ENCODE measurements around the gene SLC26A8. TPM values are rescaled to one million over a fixed set of nuclear protein-coding genes. Genes with fewer than 3 reads are reported as not detected.

Gene SLC26A8
- total RNA-seq, 2 donors from 2014 or later = 15.2 TPM; not detected in 1

- no peaks in the 10 kb centered on the region for H3K9me3 ChIP-seq
- H3K4me3 ChIP-seq = no peak overlapping the region
- intact Hi-C loops (cut with DNase I) = loop anchor here (2.0 to 10.0 kb wide), 3 partner anchors 171 to 444 kb away; partner anchors contain the start of gene BRPF3
- H3K4me1 ChIP-seq (replicated peaks) = no peaks in the 10 kb centered on the region
- no peaks in the 10 kb centered on the region for H3K27me3 ChIP-seq (replicated peaks; ENCODE audit: insufficient read depth)
- TF ChIP-seq CTCF (IDR thresholded peaks at IDR 0.05) (no peak), POLR2A (IDR thresholded peaks at IDR 0.05) (no peak)
- WGBS = 67% methylated on average over 5 of the region's 5 CpGs
- no peaks in the 10 kb centered on the region for H3K36me3 ChIP-seq
- no peak overlapping the region for H3K27ac ChIP-seq
- no peak for DNase-seq (ENCODE audit: low spot score)
Measured at GRCh38 chr6:36025932-36026327, 1.5 kb upstream of the SLC26A8 start.

- no peak overlapping the region for H3K27ac ChIP-seq
- 94% methylated on average over 1 of the region's 1 CpG for WGBS
- no peaks in the 10 kb centered on the region for H3K9me3 ChIP-seq
- H3K4me1 ChIP-seq (replicated peaks) = no peaks in the 10 kb centered on the region
- no peaks in the 10 kb centered on the region for H3K36me3 ChIP-seq
- H3K4me3 ChIP-seq = no peak overlapping the region
- intact Hi-C loops (cut with DNase I) = loop anchor here (5.0 to 10.0 kb wide), 2 partner anchors 339 to 443 kb away; no protein-coding TSS in a partner anchor
- no peak for DNase-seq (ENCODE audit: low spot score)
- no peaks in the 10 kb centered on the region for H3K27me3 ChIP-seq (replicated peaks; ENCODE audit: insufficient read depth)
- no peak for TF ChIP-seq CTCF (IDR thresholded peaks at IDR 0.05)
- TF ChIP-seq POLR2A (IDR thresholded peaks at IDR 0.05) = no peak
- no peak for TF ChIP-seq POLR2AphosphoS5 (IDR thresholded peaks at IDR 0.05)
Measured at GRCh38 chr6:36025260-36025931, 955 bp upstream of the SLC26A8 start.

DNA sequence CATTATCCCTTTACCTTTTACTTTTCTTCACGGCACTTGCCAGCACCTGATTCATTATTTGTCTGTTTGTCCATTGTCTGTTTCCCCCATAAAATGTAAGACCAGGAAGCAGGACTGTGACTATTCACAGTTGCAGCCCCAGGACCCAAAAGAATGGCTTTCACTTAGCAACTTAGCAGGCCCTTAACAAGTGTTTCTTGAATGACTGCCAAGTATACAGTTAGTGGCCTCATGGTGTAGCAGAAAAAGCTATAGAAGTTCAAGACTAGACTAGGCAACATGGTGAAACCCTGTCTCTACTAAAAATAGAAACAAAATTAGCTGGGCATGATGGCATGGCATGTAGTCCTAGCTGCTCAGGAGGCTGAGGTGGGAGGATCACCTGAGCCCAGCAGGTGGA, 4.3 kb downstream of the SLC26A8 start:
- H3K27ac ChIP-seq = no peak overlapping the region

DNA sequence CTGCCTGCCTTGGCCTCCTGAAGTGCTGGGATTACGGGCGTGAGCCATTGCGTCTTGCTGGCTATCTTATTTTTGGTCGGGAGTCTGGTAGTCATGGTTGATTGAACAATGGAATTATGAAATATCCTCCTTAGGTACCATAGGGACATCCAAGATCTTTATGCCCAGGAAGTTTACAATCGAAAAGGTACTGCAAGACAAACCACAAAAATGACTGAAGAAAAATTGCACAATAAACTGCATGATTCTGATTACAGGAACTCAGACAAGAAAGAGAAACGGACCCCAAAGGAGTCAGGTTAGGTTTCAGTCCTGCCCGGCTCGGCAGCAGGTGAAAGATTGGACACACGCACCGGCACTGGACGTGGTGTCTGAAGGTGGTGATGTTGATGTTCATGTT, 5.3 kb downstream of the SLC26A8 start:
- no peak overlapping the region for H3K27ac ChIP-seq
- 94% methylated on average over 11 of the region's 11 CpGs for WGBS
- no peaks in the 10 kb centered on the region for H3K36me3 ChIP-seq
- DNase-seq (ENCODE audit: low spot score) = no peak
- H3K9me3 ChIP-seq = no peaks in the 10 kb centered on the region
- intact Hi-C loops (cut with DNase I) = no loop called here
- H3K4me1 ChIP-seq (replicated peaks) = no peaks in the 10 kb centered on the region
- no peak for TF ChIP-seq CTCF (IDR thresholded peaks at IDR 0.05)
- no peak for TF ChIP-seq POLR2AphosphoS5 (IDR thresholded peaks at IDR 0.05)
- no peak for TF ChIP-seq POLR2A (IDR thresholded peaks at IDR 0.05)
- H3K27me3 ChIP-seq (replicated peaks; ENCODE audit: insufficient read depth) = no peaks in the 10 kb centered on the region
- no peak overlapping the region for H3K4me3 ChIP-seq

More for the DNA sequence above, 4.3 kb downstream of the SLC26A8 start:
- Histone ChIP-seq H3K9me3 (no peaks in the 10 kb centered on the region), H3K36me3 (no peaks in the 10 kb centered on the region), H3K27me3 (replicated peaks; ENCODE audit: insufficient read depth) (no peaks in the 10 kb centered on the region), H3K4me3 (no peak overlapping the region), H3K4me1 (replicated peaks) (no peaks in the 10 kb centered on the region)
- TF ChIP-seq POLR2A (IDR thresholded peaks at IDR 0.05) (no peak), POLR2AphosphoS5 (IDR thresholded peaks at IDR 0.05) (no peak), CTCF (IDR thresholded peaks at IDR 0.05) (no peak)
- intact Hi-C loops (cut with DNase I) = loop anchor here (10.0 kb wide), 1 partner anchor 345 kb away; no protein-coding TSS in a partner anchor
- DNase-seq (ENCODE audit: low spot score) = no peak
- 0% methylated on average over 1 of the region's 1 CpG for WGBS

- no peak overlapping the region for H3K27ac ChIP-seq
Measured at GRCh38 chr6:36018339-36018738, 6.1 kb downstream of the SLC26A8 start.

More at GRCh38 chr6:36018339-36018738, 6.1 kb downstream of the SLC26A8 start:
- no peak for TF ChIP-seq POLR2AphosphoS5 (IDR thresholded peaks at IDR 0.05)
- TF ChIP-seq CTCF (IDR thresholded peaks at IDR 0.05) = no peak
- TF ChIP-seq POLR2A (IDR thresholded peaks at IDR 0.05) = no peak
- no peaks in the 10 kb centered on the region for H3K36me3 ChIP-seq
- H3K4me1 ChIP-seq (replicated peaks) = no peaks in the 10 kb centered on the region
- 84% methylated on average over 2 of the region's 2 CpGs for WGBS
- no peaks in the 10 kb centered on the region for H3K9me3 ChIP-seq
- H3K27me3 ChIP-seq (replicated peaks; ENCODE audit: insufficient read depth) = no peaks in the 10 kb centered on the region
- no peak for DNase-seq (ENCODE audit: low spot score)
- no peak overlapping the region for H3K4me3 ChIP-seq
- intact Hi-C loops (cut with DNase I) = no loop called here

Data from prostate gland (tissue), 2 donors.